ENCODE results near the gene BYSL. TPM values are rescaled to one million over a fixed set of nuclear protein-coding genes. Genes with fewer than 3 reads are reported as not detected.

BYSL gene
- total and polyA plus RNA-seq, 10 of the 15 experiments (the other 5 are each of a cell fraction or from before 2014, with no cell fraction given), result 12.6 to 51.1 (median 33.0) TPM

- TF ChIP-seq RB1 (IDR thresholded peaks at IDR 0.05; ENCODE audit: borderline replicate concordance) (no peak), YY1 (IDR thresholded peaks at IDR 0.05; ENCODE audit: low read depth, low read length) (no peak), EZH2 (IDR thresholded peaks at IDR 0.05; ENCODE audit: borderline replicate concordance, control insufficient read depth, low read depth, low read length) (no peak), ZNF384 (IDR thresholded peaks at IDR 0.05; ENCODE audit: borderline replicate concordance, low read depth, low read length) (no peak), SPI1 (IDR thresholded peaks at IDR 0.05; ENCODE audit: borderline replicate concordance, insufficient read depth, low read depth, low read length) (no peak)
Measured at GRCh38 chr6:41914343-41914742, 7.0 kb upstream of the BYSL start (continued).

DNA sequence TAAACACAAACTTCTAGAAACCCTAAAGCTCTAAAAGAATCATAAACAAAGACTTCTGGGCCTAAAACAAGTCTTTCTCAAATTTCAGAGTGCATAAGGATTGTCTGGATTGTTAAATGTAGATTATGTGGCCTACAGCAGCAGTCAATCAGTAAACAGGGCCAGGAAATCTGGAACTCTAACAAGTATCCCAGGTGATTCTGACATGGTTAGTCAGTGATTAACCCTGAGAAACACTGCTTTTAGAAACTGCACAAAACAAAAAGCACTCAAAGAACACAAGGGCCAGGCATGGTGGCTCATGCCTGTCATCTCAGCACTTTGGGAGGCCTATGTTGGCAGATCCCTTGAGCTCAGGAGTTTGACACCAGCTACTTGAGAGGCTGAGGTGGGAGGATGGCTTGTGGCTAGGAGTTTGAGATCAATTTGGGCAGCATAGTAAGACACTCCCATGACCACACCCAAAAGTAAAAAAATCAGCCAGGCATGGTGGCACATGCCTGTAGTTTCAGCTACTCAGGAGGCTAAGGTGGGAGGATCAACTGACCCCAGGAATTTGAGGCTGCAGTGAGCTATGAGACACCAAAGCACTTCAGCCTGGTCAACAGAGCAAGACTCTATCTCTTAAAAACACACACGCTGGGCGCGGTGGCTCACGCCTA lies 6.3 kb upstream of the BYSL start:
- H3K36me3 ChIP-seq (ENCODE audit: control insufficient read depth in 2 of 2, insufficient read depth in 2 of 2, low read length in 1 of 2), result no peaks in the 10 kb centered on the region; a peak in 1 of 4 replicates
- in situ Hi-C loops (cut with MboI), result no loop called here
- intact Hi-C loops (cut with micrococcal nuclease; ENCODE audit: unreplicated experiment), result no loop called here

More for the DNA sequence above, 6.3 kb upstream of the BYSL start:
- no TSS peak for BruUV-seq (replicated peaks)
- Histone ChIP-seq H3K79me2 (ENCODE audit: control insufficient read depth, insufficient read depth, low read length) (peaks cover 2% of the 10 kb centered on the region), H2AFZ (ENCODE audit: control insufficient read depth, low read depth, low read length) (no peak overlapping the region), H3K9me3 (replicated peaks; ENCODE audit: control insufficient read depth, insufficient read depth, low read length) (no peaks in the 10 kb centered on the region), H3K4me3 (no peak overlapping the region), H3K4me1 (ENCODE audit: control insufficient read depth, insufficient read depth, low read length) (peaks cover 3% of the 10 kb centered on the region; the same call in 1 of the 2 replicates), H3K9ac (ENCODE audit: control insufficient read depth, insufficient read depth, low read length) (no peak overlapping the region), H4K20me1 (ENCODE audit: control insufficient read depth, insufficient read depth) (no peaks in the 10 kb centered on the region), H3K4me2 (ENCODE audit: control insufficient read depth, insufficient read depth) (no peak overlapping the region), H3K27ac (ENCODE audit: control insufficient read depth, insufficient read depth) (no peak overlapping the region), H3K27me3 (replicated peaks in 1 of 2; ENCODE audit: control insufficient read depth in 2 of 2, insufficient read depth in 2 of 2, low read length in 1 of 2) (no peaks in the 10 kb centered on the region)
- FAIRE-seq (no peak), ATAC-seq (no peak), DNase-seq (ENCODE audit: low read depth, low spot score) (no peak)
- ChIA-PET RAD21 (ENCODE audit: unreplicated experiment) (no interaction called here), CTCF (interaction anchor here (0.6 to 2.9 kb wide), 7 partner anchors 9 to 127 kb away, joined by 3 to 7 read pairs (median 4); no protein-coding TSS in a partner anchor), SMC1A (ENCODE audit: uncharacterized antibody, unreplicated experiment) (interaction anchor here (0.8 to 1.6 kb wide), 3 partner anchors 22 to 120 kb away, joined by 3 to 4 read pairs (median 3); no protein-coding TSS in a partner anchor), POLR2A (interaction anchor here (0.9 to 1.1 kb wide), 2 partner anchors 9 to 27 kb away, joined by 3 read pairs; no protein-coding TSS in a partner anchor)
- 93% methylated on average over 4 of the region's 4 CpGs for WGBS (ENCODE audit: insufficient coverage, insufficient replicate concordance, low lambda C conversion rate, missing lambda C conversion rate)
- TF ChIP-seq, protein P1, sequence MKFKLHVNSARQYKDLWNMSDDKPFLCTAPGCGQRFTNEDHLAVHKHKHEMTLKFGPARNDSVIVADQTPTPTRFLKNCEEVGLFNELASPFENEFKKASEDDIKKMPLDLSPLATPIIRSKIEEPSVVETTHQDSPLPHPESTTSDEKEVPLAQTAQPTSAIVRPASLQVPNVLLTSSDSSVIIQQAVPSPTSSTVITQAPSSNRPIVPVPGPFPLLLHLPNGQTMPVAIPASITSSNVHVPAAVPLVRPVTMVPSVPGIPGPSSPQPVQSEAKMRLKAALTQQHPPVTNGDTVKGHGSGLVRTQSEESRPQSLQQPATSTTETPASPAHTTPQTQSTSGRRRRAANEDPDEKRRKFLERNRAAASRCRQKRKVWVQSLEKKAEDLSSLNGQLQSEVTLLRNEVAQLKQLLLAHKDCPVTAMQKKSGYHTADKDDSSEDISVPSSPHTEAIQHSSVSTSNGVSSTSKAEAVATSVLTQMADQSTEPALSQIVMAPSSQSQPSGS (IDR thresholded peaks at IDR 0.05; ENCODE audit: low read length), result no peak
- TF ChIP-seq SMARCA5 (IDR thresholded peaks at IDR 0.05) (no peak), NR2F1 (conservative IDR thresholded peaks at IDR 0.05) (no peak), BACH1 (IDR thresholded peaks at IDR 0.05; ENCODE audit: borderline replicate concordance) (no peak), STAT1 (conservative IDR thresholded peaks at IDR 0.05) (no peak)

All from GM12878 (cell line).